GM21528 (cell line): ENCODE measurements around the gene RFC1.

Experiments used
- ATAC-seq: cut with Tn5 transposase; IDR thresholded peaks from one replicate; pipeline ENCODE4 v1.9.1; 2021; ENCODE audit warnings: mild to moderate bottlenecking, moderate library complexity; ENCODE audit not compliant: unreplicated experiment, low FRiP score

RFC1 gene

GRCh38 chr4:39255266-39255665, 110.9 kb downstream of the RFC1 start:
- ATAC-seq = no peak

GRCh38 chr4:39243462-39243861, 122.7 kb downstream of the RFC1 start:
- no peak for ATAC-seq
